Neural progenitor cell (in vitro differentiated cells): Measurements from ENCODE around the gene PANK4. TPM values are rescaled to one million over a fixed set of nuclear protein-coding genes. Genes with fewer than 3 reads are reported as not detected.

Experiments used
- DNase-seq: peaks from one replicate; pipeline ENCODE4 v3.0.0-alpha.2; 2016; ENCODE audit warnings: low spot score
- H2AFZ ChIP-seq: fragments of 200-600 bp; sonication (generic); replicated peaks from 2 replicates; pipeline ENCODE4 v1.6.1; 2016; ENCODE audit warnings: antibody characterized with exemption
- H3F3A ChIP-seq: fragments of 200-600 bp; sonication (generic); 2 replicates; pipeline ENCODE4 v1.6.1; 2016; ENCODE audit warnings: antibody characterized with exemption, low read depth
- H3K27ac ChIP-seq: fragments of 200-600 bp; sonication (generic); 2 replicates; pipeline ENCODE4 v1.5.1; 2016; ENCODE audit warnings: mild to moderate bottlenecking
- H3K27me3 ChIP-seq: fragments of 200-600 bp; sonication (generic); 2 replicates; pipeline ENCODE4 v1.6.1; 2016; ENCODE audit warnings: mild to moderate bottlenecking, moderate library complexity
- H3K36me3 ChIP-seq: fragments of 200-600 bp; sonication (generic); 2 replicates; pipeline ENCODE4 v1.5.1; 2016
- H3K4me1 ChIP-seq: fragments of 200-600 bp; sonication (generic); 2 replicates; pipeline ENCODE4 v1.6.1; 2016; ENCODE audit warnings: mixed run types
- H3K4me2 ChIP-seq: fragments of 200-600 bp; sonication (generic); 2 replicates; pipeline ENCODE4 v1.6.1; 2016
- H3K4me3 ChIP-seq: fragments of 200-600 bp; sonication (generic); 2 replicates; pipeline ENCODE4 v1.5.1; 2016
- H3K79me2 ChIP-seq: fragments of 200-600 bp; sonication (generic); 2 replicates; pipeline ENCODE4 v1.6.1; 2016; ENCODE audit warnings: low read depth
- H3K9ac ChIP-seq: fragments of 200-600 bp; sonication (generic); 2 replicates; pipeline ENCODE4 v1.6.1; 2016
- H3K9me3 ChIP-seq: fragments of 200-600 bp; sonication (generic); 2 replicates; pipeline ENCODE4 v1.5.1; 2016; ENCODE audit warnings: low read depth
- H4K20me1 ChIP-seq: fragments of 200-600 bp; sonication (generic); 2 replicates; pipeline ENCODE4 v1.6.1; 2016; ENCODE audit warnings: low read depth
- H3K27ac Mint-ChIP-seq: 3 replicates; pipeline ENCODE4 v1.8.0; 2021; ENCODE audit warnings: mixed read lengths
- H3K27me3 Mint-ChIP-seq: 2 replicates; pipeline ENCODE4 v1.8.0; 2022; ENCODE audit warnings: low read depth, mild to moderate bottlenecking, inconsistent platforms, moderate library complexity, mixed read lengths; ENCODE audit not compliant: insufficient read depth
- H3K36me3 Mint-ChIP-seq: 3 replicates; pipeline ENCODE4 v1.8.0; 2021; ENCODE audit warnings: mixed read lengths
- H3K4me1 Mint-ChIP-seq: 3 replicates; pipeline ENCODE4 v1.8.0; 2021; ENCODE audit warnings: mixed read lengths
- H3K4me3 Mint-ChIP-seq: 3 replicates; pipeline ENCODE4 v1.8.0; 2021; ENCODE audit warnings: mild to moderate bottlenecking, moderate library complexity, mixed read lengths
- H3K9me3 Mint-ChIP-seq: 3 replicates; pipeline ENCODE4 v1.8.0; 2020; ENCODE audit warnings: mixed read lengths
- EZH2 ChIP-seq: fragments of 200-600 bp; sonication (generic); IDR thresholded peaks from 2 replicates; pipeline ENCODE4 v1.6.1; 2017; ENCODE audit warnings: antibody characterized with exemption, mild to moderate bottlenecking, moderate library complexity
- EZH2phosphoT487 ChIP-seq: fragments of 200-600 bp; sonication (generic); IDR thresholded peaks from 2 replicates; pipeline ENCODE4 v1.6.1; 2017; ENCODE audit warnings: antibody characterized with exemption
- total RNA-seq: library from RNA; depleted of rRNA; stranded (reverse); fragments of >200 nt; gene quantifications from 2 replicates; pipeline ENCODE4 v1.2.3, GENCODE V29; 2015; ENCODE audit warnings: low replicate concordance
- TF ChIP-seq, protein P1 (sequence below): fragments of 200-600 bp; sonication (generic); IDR thresholded peaks from 2 replicates; pipeline ENCODE4 v1.5.1; 2017; ENCODE audit warnings: antibody characterized with exemption, mild to moderate bottlenecking

Gene PANK4
- total RNA-seq, 1 donor from 2014 or later = 30.6 TPM

DNA sequence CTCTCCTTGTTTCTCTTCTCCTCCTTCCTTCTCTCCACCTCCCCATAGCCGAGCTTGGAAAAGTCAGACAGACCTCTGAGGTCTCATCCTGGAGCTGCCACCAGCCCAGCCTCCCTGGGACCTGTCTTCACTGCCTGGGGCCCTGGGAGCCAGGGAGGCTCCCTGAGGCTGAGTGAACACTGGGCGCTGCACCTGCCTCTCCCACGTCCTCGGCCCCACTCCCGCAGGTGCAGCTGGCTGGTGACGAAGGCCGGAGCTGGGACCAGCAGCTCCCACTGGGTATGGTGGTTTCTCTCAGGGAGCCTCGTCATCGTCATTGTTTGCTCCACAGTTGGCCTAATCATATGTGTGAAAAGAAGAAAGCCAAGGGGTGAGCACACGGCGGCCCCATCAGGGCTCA, 35.0 kb upstream of the PANK4 start:
- TF ChIP-seq, protein P1, sequence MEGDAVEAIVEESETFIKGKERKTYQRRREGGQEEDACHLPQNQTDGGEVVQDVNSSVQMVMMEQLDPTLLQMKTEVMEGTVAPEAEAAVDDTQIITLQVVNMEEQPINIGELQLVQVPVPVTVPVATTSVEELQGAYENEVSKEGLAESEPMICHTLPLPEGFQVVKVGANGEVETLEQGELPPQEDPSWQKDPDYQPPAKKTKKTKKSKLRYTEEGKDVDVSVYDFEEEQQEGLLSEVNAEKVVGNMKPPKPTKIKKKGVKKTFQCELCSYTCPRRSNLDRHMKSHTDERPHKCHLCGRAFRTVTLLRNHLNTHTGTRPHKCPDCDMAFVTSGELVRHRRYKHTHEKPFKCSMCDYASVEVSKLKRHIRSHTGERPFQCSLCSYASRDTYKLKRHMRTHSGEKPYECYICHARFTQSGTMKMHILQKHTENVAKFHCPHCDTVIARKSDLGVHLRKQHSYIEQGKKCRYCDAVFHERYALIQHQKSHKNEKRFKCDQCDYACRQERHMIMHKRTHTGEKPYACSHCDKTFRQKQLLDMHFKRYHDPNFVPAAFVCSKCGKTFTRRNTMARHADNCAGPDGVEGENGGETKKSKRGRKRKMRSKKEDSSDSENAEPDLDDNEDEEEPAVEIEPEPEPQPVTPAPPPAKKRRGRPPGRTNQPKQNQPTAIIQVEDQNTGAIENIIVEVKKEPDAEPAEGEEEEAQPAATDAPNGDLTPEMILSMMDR = no peak
- no peaks in the 10 kb centered on the region for H3K9me3 Mint-ChIP-seq
- Histone ChIP-seq H3K27ac (no peak overlapping the region), H3K27me3 (no peaks in the 10 kb centered on the region), H3K36me3 (no peaks in the 10 kb centered on the region), H3F3A (peaks cover 3% of the 10 kb centered on the region), H3K4me1 (peaks cover 7% of the 10 kb centered on the region), H3K79me2 (no peaks in the 10 kb centered on the region), H2AFZ (no peak overlapping the region), H4K20me1 (no peaks in the 10 kb centered on the region), H3K4me2 (no peak overlapping the region), H3K9me3 (no peaks in the 10 kb centered on the region), H3K4me3 (no peak overlapping the region), H3K9ac (no peak overlapping the region)
- H3K27me3 Mint-ChIP-seq = no peaks in the 10 kb centered on the region
- DNase-seq = no peak
- no peak overlapping the region for H3K27ac Mint-ChIP-seq
- H3K36me3 Mint-ChIP-seq = no peaks in the 10 kb centered on the region
- peak overlapping the region; percentile 38 for H3K4me3 Mint-ChIP-seq
- H3K4me1 Mint-ChIP-seq = peaks cover 6% of the 10 kb centered on the region

DNA sequence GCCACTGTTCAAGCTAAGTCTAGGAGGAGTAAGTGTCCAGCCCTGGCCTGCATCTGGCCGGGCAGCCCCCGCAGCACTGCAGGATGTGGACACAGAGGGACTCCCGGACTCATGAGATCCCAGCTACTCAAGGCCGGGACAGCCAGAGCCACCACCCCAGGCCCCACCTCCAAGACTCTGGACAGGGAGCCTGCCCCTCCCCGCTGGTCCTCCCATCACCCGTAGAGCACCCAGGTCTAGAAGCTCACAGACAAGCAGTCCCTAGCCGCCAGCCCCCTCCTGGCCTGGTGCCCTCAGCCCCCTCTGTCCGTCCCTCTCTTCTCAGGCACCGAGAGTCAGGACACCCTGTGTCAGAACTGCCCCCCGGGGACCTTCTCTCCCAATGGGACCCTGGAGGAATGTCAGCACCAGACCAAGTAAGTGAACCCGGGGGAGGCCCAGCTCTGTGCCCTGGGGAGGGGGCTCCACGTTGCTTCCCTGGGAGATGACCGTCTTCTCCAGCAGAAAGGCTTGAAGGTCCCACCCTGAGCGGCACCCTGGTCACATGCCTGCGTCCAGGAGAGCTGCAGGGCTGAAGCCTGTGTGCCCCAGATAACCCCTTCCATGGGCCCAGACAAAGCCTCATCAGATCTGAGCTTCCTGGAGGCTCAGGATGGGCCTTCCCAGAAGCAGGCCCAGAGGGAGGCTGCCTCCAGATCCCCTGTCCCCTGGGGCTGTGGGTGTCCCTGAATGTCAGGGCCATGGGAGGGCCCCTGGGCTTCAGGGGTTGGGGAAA, 34.1 kb upstream of the PANK4 start:
- Mint-ChIP-seq H3K27ac (no peak overlapping the region), H3K27me3 (no peaks in the 10 kb centered on the region), H3K36me3 (no peaks in the 10 kb centered on the region), H3K4me3 (no peak overlapping the region), H3K9me3 (no peaks in the 10 kb centered on the region), H3K4me1 (peaks cover 9% of the 10 kb centered on the region)
- Histone ChIP-seq H3K9ac (no peak overlapping the region), H3K27me3 (no peaks in the 10 kb centered on the region), H3K4me3 (no peak overlapping the region), H3K9me3 (no peaks in the 10 kb centered on the region), H3K36me3 (no peaks in the 10 kb centered on the region), H2AFZ (no peak overlapping the region), H3K4me2 (no peak overlapping the region), H3F3A (peaks cover 10% of the 10 kb centered on the region), H3K4me1 (peaks cover 13% of the 10 kb centered on the region), H3K27ac (no peak overlapping the region), H4K20me1 (no peaks in the 10 kb centered on the region), H3K79me2 (no peaks in the 10 kb centered on the region)
- DNase-seq = no peak
- TF ChIP-seq EZH2 = no peak
- TF ChIP-seq, protein P1 = no peak
- TF ChIP-seq EZH2phosphoT487 = no peak

DNA sequence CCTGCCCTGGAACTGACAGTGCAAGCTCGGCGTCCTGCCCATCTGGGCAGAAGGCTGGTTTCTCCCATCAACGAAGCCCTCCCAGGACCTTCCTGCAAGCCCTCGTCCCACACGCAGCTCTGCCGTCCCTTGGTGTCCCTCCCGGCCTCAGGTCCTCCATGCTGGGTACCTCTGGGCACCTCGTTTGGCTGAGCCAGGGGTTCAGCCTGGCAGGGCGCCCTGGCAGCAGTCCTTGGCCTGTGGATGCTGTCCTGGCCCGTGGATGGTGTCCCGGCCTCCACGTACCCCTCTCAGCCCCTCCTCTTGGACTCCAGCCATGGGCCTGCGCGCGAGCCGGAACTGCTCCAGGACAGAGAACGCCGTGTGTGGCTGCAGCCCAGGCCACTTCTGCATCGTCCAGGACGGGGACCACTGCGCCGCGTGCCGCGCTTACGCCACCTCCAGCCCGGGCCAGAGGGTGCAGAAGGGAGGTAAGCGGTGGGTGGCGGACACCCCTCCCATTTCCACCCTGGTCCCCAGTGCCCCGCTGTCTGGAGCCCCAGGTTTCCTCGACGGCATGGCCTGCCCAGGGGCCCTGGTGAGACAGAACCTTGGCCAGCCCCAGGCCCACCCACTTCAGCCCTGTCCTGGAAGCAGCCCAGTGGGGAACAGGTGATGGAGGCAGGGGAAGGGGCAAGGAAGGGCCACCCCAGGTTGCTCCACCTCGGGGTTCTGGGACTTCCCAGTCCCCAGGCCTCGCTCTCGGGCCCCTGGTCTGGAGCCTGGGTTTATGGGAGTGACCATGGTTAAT, 33.3 kb upstream of the PANK4 start:
- Histone ChIP-seq H3K9ac (no peak overlapping the region), H3K27me3 (no peaks in the 10 kb centered on the region), H2AFZ (no peak overlapping the region), H3K4me3 (no peak overlapping the region), H3K27ac (no peak overlapping the region), H3K36me3 (no peaks in the 10 kb centered on the region), H3K4me2 (no peak overlapping the region), H3K9me3 (no peaks in the 10 kb centered on the region), H4K20me1 (no peaks in the 10 kb centered on the region), H3F3A (peaks cover 10% of the 10 kb centered on the region), H3K4me1 (peaks cover 13% of the 10 kb centered on the region), H3K79me2 (no peaks in the 10 kb centered on the region)
- no peaks in the 10 kb centered on the region for H3K9me3 Mint-ChIP-seq
- TF ChIP-seq EZH2phosphoT487 (no peak), EZH2 (no peak)
- TF ChIP-seq, protein P1 = no peak
- no peak overlapping the region for H3K4me3 Mint-ChIP-seq
- H3K4me1 Mint-ChIP-seq = peaks cover 9% of the 10 kb centered on the region
- no peak overlapping the region for H3K27ac Mint-ChIP-seq
- H3K27me3 Mint-ChIP-seq = no peaks in the 10 kb centered on the region
- H3K36me3 Mint-ChIP-seq = no peaks in the 10 kb centered on the region
- DNase-seq = no peak
